ENCODE measurements around the gene MLH1. TPM values are rescaled to one million over a fixed set of nuclear protein-coding genes. Genes with fewer than 3 reads are reported as not detected.

Gene MLH1
- total and polyA plus RNA-seq, 2 of the 8 experiments (the other 6 are each of a cell fraction or from before 2014, with no cell fraction given), result 36.4 to 47.3 TPM

- Histone ChIP-seq H3K14ac (ENCODE audit: insufficient read length) (no peak overlapping the region), H2BK5ac (ENCODE audit: low read depth, low read length) (no peak overlapping the region), H3K23me2 (ENCODE audit: low read depth, low read length) (no peaks in the 10 kb centered on the region), H3K4me1 (replicated peaks in 1 of 4; ENCODE audit: control insufficient read depth in 3 of 4, insufficient read depth in 4 of 4, low read length in 3 of 4) (no peaks in the 10 kb centered on the region), H3K9ac (replicated peaks in 1 of 4; ENCODE audit: extremely low read depth in 1 of 4, low read depth in 3 of 4, low read length in 3 of 4) (no peak overlapping the region), H2AK5ac (ENCODE audit: low read depth, low read length) (no peak overlapping the region), H3K27me3 (replicated peaks in 1 of 4; ENCODE audit: control insufficient read depth in 3 of 4, extremely low read depth in 1 of 4, insufficient read depth in 3 of 4, low read length in 3 of 4) (no peaks in the 10 kb centered on the region), H3K23ac (ENCODE audit: insufficient read length) (no peak overlapping the region), H3K4ac (replicated peaks; ENCODE audit: insufficient read length, low read depth, low read length) (no peak overlapping the region), H4K91ac (replicated peaks; ENCODE audit: insufficient read length, low read length) (no peak overlapping the region), H3K56ac (replicated peaks; ENCODE audit: insufficient read length, low read depth, low read length) (no peak overlapping the region), H2BK20ac (ENCODE audit: low read length) (no peak overlapping the region), H4K20me1 (replicated peaks in 1 of 2; ENCODE audit: control insufficient read depth in 1 of 2, insufficient read depth in 2 of 2, low read length in 2 of 2) (no peaks in the 10 kb centered on the region), H3K18ac (ENCODE audit: extremely low read depth, low read length) (no peak overlapping the region), H2AFZ (ENCODE audit: low read length) (no peak overlapping the region), H3K79me1 (ENCODE audit: low read depth, low read length) (no peaks in the 10 kb centered on the region), H3K27ac (ENCODE audit: low read depth, low read length) (no peak overlapping the region), H3K79me2 (ENCODE audit: control insufficient read depth in 1 of 2, insufficient read depth in 2 of 2, low read length in 2 of 2) (no peaks in the 10 kb centered on the region), H3K4me3 (ENCODE audit: extremely low read depth in 1 of 4, insufficient read depth in 2 of 4, low read depth in 3 of 4, low read length in 4 of 4) (no peak overlapping the region), H2BK120ac (replicated peaks; ENCODE audit: low read depth, low read length) (no peak overlapping the region), H4K8ac (ENCODE audit: extremely low read depth, insufficient read depth, low read length) (no peak overlapping the region), H3K4me2 (ENCODE audit: insufficient read depth in 1 of 2, low read depth in 2 of 2, low read length in 2 of 2) (no peak overlapping the region), H3K9me3 (ENCODE audit: insufficient read depth in 2 of 2, low read depth in 1 of 2, low read length in 1 of 2) (no peaks in the 10 kb centered on the region), H3K36me3 (ENCODE audit: control insufficient read depth in 2 of 4, insufficient read depth in 4 of 4, low read length in 3 of 4) (peaks cover 18 to 70% (median 36%) of the 10 kb centered on the region in 4 experiments), H4K5ac (ENCODE audit: insufficient read length, low read depth, low read length) (no peak overlapping the region), H2BK12ac (ENCODE audit: low read depth, low read length) (no peak overlapping the region), H2BK15ac (ENCODE audit: low read length) (no peak overlapping the region)
- ChIA-PET POLR2A (ENCODE audit: partially characterized antibody) (no interaction called here), CTCF (ENCODE audit: partially characterized antibody) (no interaction called here)
- DNase-seq (ENCODE audit: low read depth in 1 of 2, low spot score in 2 of 2) (no peak), FAIRE-seq (no peak)
- TF ChIP-seq MAFK (IDR thresholded peaks at IDR 0.05; ENCODE audit: low read depth, low read length) (no peak), BACH1 (IDR thresholded peaks at IDR 0.05; ENCODE audit: low read length) (no peak)
Observed at GRCh38 chr3:37052860-37053259, 59.5 kb downstream of the MLH1 start.

Data from H1 (cell line).